ENCODE data around the gene RNF111.
"Not testable (repeated sequence)": the region's sequence is repeated elsewhere in the genome, so short reads cannot be mapped to it uniquely, and the experiment has no call there.

Gene RNF111

GRCh38 chr15:58994906-58995453 lies 7.5 kb downstream of the RNF111 start:
- no peak for TF ChIP-seq CTCF (IDR thresholded peaks at IDR 0.05; ENCODE audit: control insufficient read depth, insufficient read depth, low read depth, low read length, missing control alignments)
- no peak overlapping the region for H3K4me3 ChIP-seq (ENCODE audit: control insufficient read depth, low read depth, low read length)
- DNase-seq (ENCODE audit: low read depth) = no peak

- no peak for DNase-seq (ENCODE audit: low read depth)
- TF ChIP-seq CTCF (IDR thresholded peaks at IDR 0.05; ENCODE audit: control insufficient read depth, insufficient read depth, low read depth, low read length, missing control alignments) = no peak
- no peak overlapping the region for H3K4me3 ChIP-seq (ENCODE audit: control insufficient read depth, low read depth, low read length)
These were observed 12.2 kb downstream of the RNF111 start for GRCh38 chr15:58999694-59000093.

- H3K4me3 ChIP-seq (ENCODE audit: control insufficient read depth, low read depth, low read length); DNase-seq (ENCODE audit: low read depth): not testable (repeated sequence)
These were observed 12.8 kb downstream of the RNF111 start for GRCh38 chr15:59000251-59000650.

- TF ChIP-seq CTCF (IDR thresholded peaks at IDR 0.05; ENCODE audit: control insufficient read depth, insufficient read depth, low read depth, low read length, missing control alignments) = no peak
- DNase-seq (ENCODE audit: low read depth) = no peak
- H3K4me3 ChIP-seq (ENCODE audit: control insufficient read depth, low read depth, low read length) = no peak overlapping the region
These were observed 14.5 kb downstream of the RNF111 start for GRCh38 chr15:59001946-59002345.

GRCh38 chr15:59002418-59002859 lies 15.0 kb downstream of the RNF111 start:
- no peak for DNase-seq (ENCODE audit: low read depth)
- TF ChIP-seq CTCF (IDR thresholded peaks at IDR 0.05; ENCODE audit: control insufficient read depth, insufficient read depth, low read depth, low read length, missing control alignments) = no peak
- H3K4me3 ChIP-seq (ENCODE audit: control insufficient read depth, low read depth, low read length) = no peak overlapping the region

GRCh38 chr15:59005579-59005978 lies 18.1 kb downstream of the RNF111 start:
- no peak overlapping the region for H3K4me3 ChIP-seq (ENCODE audit: control insufficient read depth, low read depth, low read length)
- TF ChIP-seq CTCF (IDR thresholded peaks at IDR 0.05; ENCODE audit: control insufficient read depth, insufficient read depth, low read depth, low read length, missing control alignments) = no peak
- DNase-seq (ENCODE audit: low read depth) = no peak

GRCh38 chr15:59008086-59008485 lies 20.6 kb downstream of the RNF111 start:
- no peak for DNase-seq (ENCODE audit: low read depth)
- H3K4me3 ChIP-seq (ENCODE audit: control insufficient read depth, low read depth, low read length) = no peak overlapping the region
- no peak for TF ChIP-seq CTCF (IDR thresholded peaks at IDR 0.05; ENCODE audit: control insufficient read depth, insufficient read depth, low read depth, low read length, missing control alignments)
